Coronary artery (tissue), 2 donors: Measurements from ENCODE around the gene KRT83.
"Not testable (repeated sequence)": the region's sequence is repeated elsewhere in the genome, so short reads cannot be mapped to it uniquely, and the experiment has no call there.

Experiments
- DNase-seq: peaks from one replicate; pipeline ENCODE4 v3.0.0-alpha.2; 2017; ENCODE audit warnings: low spot score
- H3K27ac ChIP-seq, 2 donors: fragments of 200-600 bp; sonication (generic); one replicate each; pipeline ENCODE4 v1.5.1; 2016 to 2019
- H3K4me3 ChIP-seq: fragments of 200-600 bp; sonication (generic); 2 replicates; pipeline ENCODE4 v1.5.1; 2016; ENCODE audit warnings: mild to moderate bottlenecking, moderate library complexity
- TF ChIP-seq, protein P1 (sequence below): fragments of 200-600 bp; sonication (generic); IDR thresholded peaks from one replicate; pipeline ENCODE4 v1.5.1; 2019; ENCODE audit warnings: antibody characterized with exemption

Gene KRT83

DNA sequence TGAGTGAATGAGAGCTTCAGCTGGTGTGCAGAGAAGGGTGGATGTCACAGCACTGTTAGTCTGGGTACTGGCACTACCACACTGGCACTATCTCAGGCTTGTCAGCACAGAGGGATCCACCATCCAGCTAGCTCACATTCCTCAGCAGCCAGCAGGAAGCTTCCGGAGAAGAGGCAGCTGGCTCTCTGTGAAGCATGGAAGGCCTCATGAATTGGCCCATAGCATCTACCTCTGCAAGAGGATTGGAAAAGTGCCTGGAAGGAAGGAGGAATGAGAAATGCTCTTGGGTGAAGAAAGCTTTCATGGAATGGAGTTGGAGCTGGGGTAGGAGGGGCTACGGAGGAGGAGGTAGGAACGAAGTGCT, 9.9 kb downstream of the KRT83 start:
- TF ChIP-seq, protein P1, sequence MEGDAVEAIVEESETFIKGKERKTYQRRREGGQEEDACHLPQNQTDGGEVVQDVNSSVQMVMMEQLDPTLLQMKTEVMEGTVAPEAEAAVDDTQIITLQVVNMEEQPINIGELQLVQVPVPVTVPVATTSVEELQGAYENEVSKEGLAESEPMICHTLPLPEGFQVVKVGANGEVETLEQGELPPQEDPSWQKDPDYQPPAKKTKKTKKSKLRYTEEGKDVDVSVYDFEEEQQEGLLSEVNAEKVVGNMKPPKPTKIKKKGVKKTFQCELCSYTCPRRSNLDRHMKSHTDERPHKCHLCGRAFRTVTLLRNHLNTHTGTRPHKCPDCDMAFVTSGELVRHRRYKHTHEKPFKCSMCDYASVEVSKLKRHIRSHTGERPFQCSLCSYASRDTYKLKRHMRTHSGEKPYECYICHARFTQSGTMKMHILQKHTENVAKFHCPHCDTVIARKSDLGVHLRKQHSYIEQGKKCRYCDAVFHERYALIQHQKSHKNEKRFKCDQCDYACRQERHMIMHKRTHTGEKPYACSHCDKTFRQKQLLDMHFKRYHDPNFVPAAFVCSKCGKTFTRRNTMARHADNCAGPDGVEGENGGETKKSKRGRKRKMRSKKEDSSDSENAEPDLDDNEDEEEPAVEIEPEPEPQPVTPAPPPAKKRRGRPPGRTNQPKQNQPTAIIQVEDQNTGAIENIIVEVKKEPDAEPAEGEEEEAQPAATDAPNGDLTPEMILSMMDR = no peak
- no peak for DNase-seq
- Histone ChIP-seq H3K4me3 (no peak overlapping the region), H3K27ac (peak overlapping the region in 1 of 2 donors; percentile 12)

DNA sequence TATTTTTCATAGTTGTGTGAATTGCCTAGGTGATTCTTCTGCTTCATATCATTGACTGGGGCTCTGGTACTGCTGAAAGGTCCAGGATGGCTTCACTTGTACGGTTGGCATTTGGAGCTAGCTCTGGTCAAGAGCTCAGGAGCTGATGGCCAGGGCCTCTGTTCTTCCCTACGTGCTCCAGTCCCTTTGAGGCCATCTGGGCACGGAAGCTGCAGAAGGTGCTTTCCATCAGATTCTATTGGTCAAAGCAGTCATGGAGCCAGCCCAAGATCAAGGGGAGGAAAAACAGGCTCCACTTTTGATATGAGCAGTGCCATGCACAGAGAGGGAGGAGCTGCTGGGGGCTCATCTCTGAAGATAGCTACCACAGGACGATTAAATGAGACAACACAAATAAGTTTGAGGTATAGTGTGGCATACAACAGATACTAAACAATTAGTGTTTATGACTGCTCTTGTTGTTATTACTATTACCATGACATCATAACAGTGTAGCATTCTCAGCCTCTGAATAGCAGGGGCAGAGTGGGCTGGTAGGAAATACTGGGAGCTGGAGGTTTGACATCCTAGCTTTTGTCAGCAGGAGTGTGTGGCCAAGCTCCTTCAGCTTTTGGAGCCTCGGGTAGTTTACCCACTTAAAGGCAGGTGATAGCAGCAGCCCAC, 10.4 kb downstream of the KRT83 start:
- TF ChIP-seq, protein P1 = no peak
- peak overlapping the region in 1 of 2 donors; percentile 12 for H3K27ac ChIP-seq
- DNase-seq = no peak
- no peak overlapping the region for H3K4me3 ChIP-seq

DNA sequence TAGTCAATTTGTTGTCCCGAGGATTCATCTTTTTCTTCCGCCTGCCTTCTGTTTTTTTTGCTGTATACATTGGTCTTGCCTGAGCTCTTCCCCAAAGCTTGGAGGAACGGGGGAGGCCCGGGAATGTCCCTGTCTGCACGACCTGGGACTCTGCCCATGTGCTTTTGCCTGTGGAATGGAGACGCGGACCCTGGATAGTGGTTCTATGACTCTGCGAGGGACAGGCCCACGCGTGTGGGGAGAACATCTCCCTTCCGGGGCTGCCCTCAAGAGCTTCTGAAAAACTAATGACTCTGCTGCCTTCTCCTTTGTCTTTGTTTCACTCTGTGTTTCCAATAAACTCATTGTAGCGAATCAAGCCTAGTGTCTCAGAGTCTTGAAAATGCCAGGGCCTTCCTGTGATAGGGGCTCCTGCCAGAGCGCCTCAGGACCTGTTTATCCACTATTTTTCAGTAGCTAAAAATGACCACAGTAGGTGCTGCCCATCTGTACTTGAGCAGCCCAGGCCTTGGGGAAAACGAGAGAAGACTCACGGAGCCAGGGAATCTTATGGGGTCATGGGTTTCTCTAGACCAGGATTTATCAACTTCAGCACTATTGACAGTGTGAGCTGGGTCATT, 12.3 kb downstream of the KRT83 start:
- peak overlapping the region; percentile 58 to 87 for H3K27ac ChIP-seq
- TF ChIP-seq, protein P1 = no peak
- peak overlapping the region; percentile 67 for H3K4me3 ChIP-seq
- no peak for DNase-seq

DNA sequence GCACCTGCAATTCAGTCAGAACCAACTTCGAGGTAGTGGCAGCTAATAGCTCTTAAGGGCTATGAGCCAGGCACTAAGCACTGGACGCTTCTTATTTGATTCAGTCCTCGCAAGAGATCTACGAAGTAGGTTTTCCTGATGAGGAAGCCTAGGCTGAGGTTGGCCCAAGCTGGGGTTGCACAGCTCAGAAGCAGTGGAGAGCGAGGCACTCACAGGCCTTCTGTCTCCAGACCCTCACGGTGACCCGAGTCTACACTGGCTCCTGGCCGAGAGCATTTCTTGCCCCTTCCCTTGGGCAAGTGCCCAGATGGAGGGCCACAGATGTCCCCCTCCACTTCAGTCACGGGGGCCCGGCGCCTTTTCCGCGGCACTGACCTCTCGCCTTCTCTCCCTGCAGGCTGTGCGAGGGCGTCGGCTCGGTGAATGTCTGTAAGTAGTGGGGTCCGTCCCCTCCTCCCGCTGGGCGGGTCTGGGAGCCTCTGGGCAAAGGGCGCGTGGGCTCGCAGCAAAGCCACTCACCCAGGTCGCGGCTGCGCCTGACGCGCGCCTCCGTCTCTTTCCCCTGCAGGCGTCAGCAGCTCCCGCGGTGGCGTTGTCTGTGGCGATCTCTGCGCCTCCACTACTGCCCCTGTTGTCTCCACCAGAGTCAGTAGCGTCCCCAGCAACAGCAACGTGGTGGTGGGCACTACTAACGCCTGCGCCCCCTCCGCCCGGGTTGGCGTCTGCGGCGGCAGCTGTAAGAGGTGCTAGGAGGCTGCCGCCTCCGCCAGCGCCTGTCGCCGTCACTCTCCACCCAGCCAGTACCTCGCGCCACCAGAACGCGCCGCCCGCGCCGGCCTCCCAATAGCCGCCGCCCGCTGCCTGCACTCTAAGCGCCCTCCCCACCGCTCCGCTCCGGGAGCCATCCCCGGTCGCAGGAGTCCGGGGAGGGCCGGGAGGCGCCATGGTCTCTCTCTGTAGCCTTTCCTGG, 13.1 kb downstream of the KRT83 start:
- Histone ChIP-seq H3K4me3 (peak overlapping the region; percentile 67), H3K27ac (peak overlapping the region; percentile 58 to 87)
- TF ChIP-seq, protein P1 = peak; percentile 27
- DNase-seq = peak; percentile 87

DNA sequence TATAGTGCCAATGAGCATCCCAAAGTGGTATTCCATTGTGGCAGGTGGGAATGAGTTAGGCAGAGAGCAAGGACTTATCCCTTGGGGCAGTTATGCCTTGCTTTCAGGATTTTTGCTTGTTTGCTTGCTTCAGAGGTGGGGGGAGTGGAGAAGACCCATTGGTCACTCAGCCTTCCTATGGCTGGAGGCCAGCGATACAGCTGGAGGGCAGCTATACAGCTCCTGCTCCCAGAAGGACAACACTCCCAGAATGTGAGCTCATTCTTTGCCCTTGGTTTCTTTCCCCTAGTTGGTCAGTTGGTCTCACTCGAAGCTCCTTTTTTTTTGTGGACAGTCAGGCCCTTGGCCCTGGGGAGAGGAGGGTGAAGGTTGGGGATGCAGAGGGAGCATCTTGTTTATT, 14.5 kb downstream of the KRT83 start:
- H3K4me3 ChIP-seq = no peak overlapping the region
- TF ChIP-seq, protein P1 = no peak
- no peak for DNase-seq
- peak overlapping the region in 1 of 2 donors; percentile 87 for H3K27ac ChIP-seq

DNA sequence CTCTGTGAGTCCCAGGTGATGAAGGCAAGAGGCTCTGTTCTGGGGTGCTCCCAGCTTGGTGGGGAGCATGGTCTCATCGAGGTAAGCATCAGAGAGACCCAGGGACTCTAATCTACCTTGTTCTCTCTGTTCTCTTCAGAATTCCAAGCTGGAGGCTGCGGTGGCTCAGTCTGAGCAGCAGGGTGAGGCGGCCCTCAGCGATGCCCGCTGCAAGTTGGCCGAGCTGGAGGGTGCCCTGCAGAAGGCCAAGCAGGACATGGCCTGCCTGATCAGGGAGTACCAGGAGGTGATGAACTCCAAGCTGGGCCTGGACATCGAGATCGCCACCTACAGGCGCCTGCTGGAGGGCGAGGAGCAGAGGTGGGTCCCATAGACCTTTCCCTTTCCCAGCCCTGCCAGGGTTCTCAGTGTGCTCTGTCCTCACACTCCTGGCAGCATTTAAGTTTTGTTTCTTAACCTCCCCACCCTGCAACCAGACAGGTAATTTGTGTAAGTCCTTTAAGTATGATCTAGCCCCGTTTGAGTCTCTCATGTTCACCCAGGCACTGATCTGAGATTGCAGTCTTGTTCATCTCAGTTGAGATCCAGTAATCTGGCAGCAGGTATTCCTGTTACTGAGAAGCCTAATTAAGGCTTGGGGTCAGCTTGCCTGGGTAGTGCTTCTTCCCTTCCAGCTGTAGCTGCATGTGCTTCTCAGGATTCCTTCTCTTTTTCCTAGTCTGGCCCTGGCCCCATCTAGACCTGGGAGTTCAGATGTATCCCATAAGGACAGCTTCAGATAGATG, 15.1 kb downstream of the KRT83 start:
- TF ChIP-seq, protein P1 = no peak
- H3K4me3 ChIP-seq = no peak overlapping the region
- peak overlapping the region in 1 of 2 donors; percentile 87 for H3K27ac ChIP-seq
- no peak for DNase-seq

DNA sequence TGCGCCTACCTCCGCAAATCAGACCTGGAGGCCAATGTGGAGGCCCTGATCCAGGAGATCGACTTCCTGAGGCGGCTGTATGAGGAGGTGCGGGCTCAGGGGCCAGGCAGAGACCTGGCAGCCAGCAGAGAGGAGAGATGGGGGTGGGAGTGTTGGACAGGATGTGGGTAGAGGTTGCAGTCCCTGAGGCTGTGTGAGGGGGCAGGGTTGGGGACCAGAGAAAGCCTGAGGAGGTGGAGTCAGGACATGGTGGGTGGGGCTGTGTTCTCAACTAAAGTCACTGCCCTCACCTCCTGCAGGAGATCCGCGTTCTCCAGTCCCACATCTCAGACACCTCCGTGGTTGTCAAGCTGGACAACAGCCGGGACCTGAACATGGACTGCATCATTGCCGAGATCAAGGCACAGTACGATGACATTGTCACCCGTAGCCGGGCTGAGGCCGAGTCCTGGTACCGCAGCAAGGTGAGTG, 16.2 kb downstream of the KRT83 start:
- H3K4me3 ChIP-seq, DNase-seq: not testable (repeated sequence)
- peak overlapping the region in 1 of 2 donors; percentile 15 for H3K27ac ChIP-seq

DNA sequence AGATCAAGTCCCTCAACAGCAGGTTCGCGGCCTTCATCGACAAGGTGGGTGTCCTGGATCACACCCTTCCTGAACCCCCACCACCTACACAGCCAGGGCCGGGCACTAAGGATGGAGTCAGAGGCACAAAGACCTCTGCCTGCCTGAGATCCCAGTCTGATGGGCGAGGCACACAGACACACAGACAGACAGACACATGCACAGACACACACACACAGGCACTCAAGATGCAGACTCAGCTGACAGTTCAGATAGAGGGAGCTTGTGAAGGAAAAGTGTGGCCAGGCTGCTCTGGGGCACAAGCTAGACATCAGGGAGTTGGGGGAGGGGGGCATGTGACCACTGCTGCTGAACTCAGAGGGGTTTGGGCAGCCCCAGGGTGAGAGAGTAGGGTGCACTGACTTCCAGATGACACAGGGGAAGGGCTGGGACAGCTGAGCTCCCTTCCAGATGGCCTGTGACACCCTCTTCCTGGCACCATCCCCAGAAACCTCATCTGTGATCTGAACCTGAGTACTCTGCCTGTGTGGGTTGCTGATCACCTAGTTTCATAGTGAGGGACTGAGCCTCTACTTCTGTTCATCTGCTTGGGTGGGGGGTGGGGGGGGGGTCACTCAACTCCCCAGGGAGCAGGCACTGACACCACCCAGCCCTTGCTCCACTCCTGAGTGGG, 18.8 kb downstream of the KRT83 start:
- H3K27ac ChIP-seq, H3K4me3 ChIP-seq, DNase-seq: not testable (repeated sequence)

DNA sequence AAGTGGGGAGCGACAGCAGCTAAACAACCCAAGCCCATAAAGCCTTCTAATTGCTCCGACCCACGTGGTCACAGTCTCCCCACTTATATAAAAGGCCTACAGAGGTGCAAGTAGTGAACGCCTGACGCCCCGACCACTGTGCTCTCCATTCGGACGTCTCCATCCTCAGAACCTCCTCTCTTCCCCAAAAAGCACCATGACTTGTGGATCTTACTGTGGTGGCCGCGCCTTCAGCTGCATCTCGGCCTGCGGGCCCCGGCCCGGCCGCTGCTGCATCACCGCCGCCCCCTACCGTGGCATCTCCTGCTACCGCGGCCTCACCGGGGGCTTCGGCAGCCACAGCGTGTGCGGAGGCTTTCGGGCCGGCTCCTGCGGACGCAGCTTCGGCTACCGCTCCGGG, 19.5 kb downstream of the KRT83 start:
- not testable (repeated sequence) for DNase-seq, H3K27ac ChIP-seq, H3K4me3 ChIP-seq
